22Rv1 (cell line): ENCODE results near the gene HOXC12.

Experiments used
- H3K27ac ChIP-seq: fragments of 450-650 bp; 2 replicates; pipeline ENCODE4 v1.5.1; 2017
- CTCF ChIP-seq: fragments of 450-650 bp; IDR thresholded peaks from 2 replicates; pipeline ENCODE4 v1.5.1; 2017; ENCODE audit warnings: mild to moderate bottlenecking
- ZFX ChIP-seq: fragments of 450-650 bp; IDR thresholded peaks from 2 replicates; pipeline ENCODE4 v1.6.1; 2017; ENCODE audit warnings: antibody characterized with exemption, borderline replicate concordance

Gene HOXC12

GRCh38 chr12:54000116-54001114 lies 45.7 kb downstream of the HOXC12 start, which contains the start of gene HOXC9:
HOXC9 (plus strand) TSS chr12:54000161; CDS start chr12:54000189, 28 bp downstream.
- no peak for TF ChIP-seq ZFX
- no peak for TF ChIP-seq CTCF
- H3K27ac ChIP-seq, result peak within 1 kb of the TSS; percentile 86

- no peak for TF ChIP-seq ZFX
- TF ChIP-seq CTCF, result no peak
- H3K27ac ChIP-seq, result no peak overlapping the region
Observed at GRCh38 chr12:54001283-54002187, 46.8 kb downstream of the HOXC12 start.

- TF ChIP-seq ZFX (no peak), CTCF (no peak)
- H3K27ac ChIP-seq, result no peak overlapping the region
Observed at GRCh38 chr12:54002278-54002914, 47.7 kb downstream of the HOXC12 start.

GRCh38 chr12:54002915-54003389 lies 48.2 kb downstream of the HOXC12 start:
- H3K27ac ChIP-seq, result peak overlapping the region; percentile 22; the same call in 1 of the 2 replicates

GRCh38 chr12:54003625-54004024 lies 48.9 kb downstream of the HOXC12 start:
- H3K27ac ChIP-seq, result peak overlapping the region; percentile 22; the same call in 1 of the 2 replicates
- TF ChIP-seq ZFX, result no peak

More at GRCh38 chr12:54002915-54003389, 48.2 kb downstream of the HOXC12 start:
- TF ChIP-seq CTCF, result no peak
- TF ChIP-seq ZFX, result no peak

- H3K27ac ChIP-seq, result peak overlapping the region; percentile 22; the same call in 1 of the 2 replicates
- TF ChIP-seq CTCF (no peak), ZFX (no peak)
Observed at GRCh38 chr12:54004063-54004840, 49.5 kb downstream of the HOXC12 start.
